DOHH2 (cell line): Measurements from ENCODE around the gene C2CD2L.
"Not testable (repeated sequence)": the region's sequence is repeated elsewhere in the genome, so short reads cannot be mapped to it uniquely, and the experiment has no call there.

Source experiments
- H3F3A ChIP-seq: fragments of 200-600 bp; sonication (generic), shearing (Covaris generic); 2 replicates; pipeline ENCODE4 v1.6.0; 2016; ENCODE audit warnings: antibody characterized with exemption, mild to moderate bottlenecking; ENCODE audit not compliant: control insufficient read depth, insufficient read depth
- H3K27ac ChIP-seq: fragments of 200-600 bp; sonication (generic); 2 replicates; pipeline ENCODE4 v1.5.1; 2014; ENCODE audit warnings: low read depth, mild to moderate bottlenecking, low read length, moderate library complexity
- H3K27me3 ChIP-seq: fragments of 200-600 bp; sonication (generic); 2 replicates; pipeline ENCODE4 v1.6.1; 2014; ENCODE audit warnings: mild to moderate bottlenecking, low read length, mixed read lengths; ENCODE audit not compliant: control insufficient read depth
- H3K36me3 ChIP-seq: fragments of 200-600 bp; sonication (generic); 2 replicates; pipeline ENCODE4 v1.6.1; 2014; ENCODE audit warnings: mild to moderate bottlenecking, low read length, moderate library complexity, mixed read lengths; ENCODE audit not compliant: control insufficient read depth
- H3K4me1 ChIP-seq: fragments of 200-600 bp; sonication (generic); 2 replicates; pipeline ENCODE4 v1.6.1; 2014; ENCODE audit warnings: mild to moderate bottlenecking, low read length, mixed read lengths; ENCODE audit not compliant: control insufficient read depth
- H3K4me2 ChIP-seq: fragments of 200-600 bp; sonication (generic); 2 replicates; pipeline ENCODE4 v1.6.0; 2014; ENCODE audit warnings: mild to moderate bottlenecking, low read length, moderate library complexity
- H3K4me3 ChIP-seq: fragments of 200-600 bp; sonication (generic); 2 replicates; pipeline ENCODE4 v1.5.1; 2014; ENCODE audit warnings: mild to moderate bottlenecking, low read length, mixed read lengths
- H3K79me2 ChIP-seq: fragments of 200-600 bp; sonication (generic); 2 replicates; pipeline ENCODE4 v1.6.1; 2014; ENCODE audit warnings: mild to moderate bottlenecking, low read length, mixed read lengths; ENCODE audit not compliant: control insufficient read depth
- H3K9me2 ChIP-seq: fragments of 200-600 bp; sonication (generic); replicated peaks from 2 replicates; pipeline ENCODE4 v1.6.1; 2014; ENCODE audit warnings: mild to moderate bottlenecking, low read length, mixed read lengths; ENCODE audit not compliant: control insufficient read depth
- H3K9me3 ChIP-seq: fragments of 200-600 bp; sonication (generic); 2 replicates; pipeline ENCODE4 v1.6.1; 2014; ENCODE audit warnings: antibody characterized with exemption, low read length, mixed read lengths; ENCODE audit not compliant: control insufficient read depth, insufficient read depth
- H4K20me1 ChIP-seq: fragments of 200-600 bp; sonication (generic); 2 replicates; pipeline ENCODE4 v1.6.0; 2014; ENCODE audit warnings: low read depth, mild to moderate bottlenecking, antibody characterized with exemption, low read length, moderate library complexity; ENCODE audit not compliant: control insufficient read depth, insufficient read depth
- EZH2phosphoT487 ChIP-seq: fragments of 200-600 bp; sonication (generic); IDR thresholded peaks from 2 replicates; pipeline ENCODE4 v1.6.1; 2017; ENCODE audit warnings: borderline replicate concordance, mild to moderate bottlenecking, antibody characterized with exemption, low read length, moderate library complexity, mixed read lengths
- TF ChIP-seq, protein P1 (sequence below): fragments of 200-600 bp; sonication (generic); IDR thresholded peaks from one replicate; pipeline ENCODE4 v1.5.1; 2014; ENCODE audit warnings: antibody characterized with exemption, mild to moderate bottlenecking, low read depth, low read length; ENCODE audit not compliant: poor library complexity, severe bottlenecking

Gene C2CD2L

DNA sequence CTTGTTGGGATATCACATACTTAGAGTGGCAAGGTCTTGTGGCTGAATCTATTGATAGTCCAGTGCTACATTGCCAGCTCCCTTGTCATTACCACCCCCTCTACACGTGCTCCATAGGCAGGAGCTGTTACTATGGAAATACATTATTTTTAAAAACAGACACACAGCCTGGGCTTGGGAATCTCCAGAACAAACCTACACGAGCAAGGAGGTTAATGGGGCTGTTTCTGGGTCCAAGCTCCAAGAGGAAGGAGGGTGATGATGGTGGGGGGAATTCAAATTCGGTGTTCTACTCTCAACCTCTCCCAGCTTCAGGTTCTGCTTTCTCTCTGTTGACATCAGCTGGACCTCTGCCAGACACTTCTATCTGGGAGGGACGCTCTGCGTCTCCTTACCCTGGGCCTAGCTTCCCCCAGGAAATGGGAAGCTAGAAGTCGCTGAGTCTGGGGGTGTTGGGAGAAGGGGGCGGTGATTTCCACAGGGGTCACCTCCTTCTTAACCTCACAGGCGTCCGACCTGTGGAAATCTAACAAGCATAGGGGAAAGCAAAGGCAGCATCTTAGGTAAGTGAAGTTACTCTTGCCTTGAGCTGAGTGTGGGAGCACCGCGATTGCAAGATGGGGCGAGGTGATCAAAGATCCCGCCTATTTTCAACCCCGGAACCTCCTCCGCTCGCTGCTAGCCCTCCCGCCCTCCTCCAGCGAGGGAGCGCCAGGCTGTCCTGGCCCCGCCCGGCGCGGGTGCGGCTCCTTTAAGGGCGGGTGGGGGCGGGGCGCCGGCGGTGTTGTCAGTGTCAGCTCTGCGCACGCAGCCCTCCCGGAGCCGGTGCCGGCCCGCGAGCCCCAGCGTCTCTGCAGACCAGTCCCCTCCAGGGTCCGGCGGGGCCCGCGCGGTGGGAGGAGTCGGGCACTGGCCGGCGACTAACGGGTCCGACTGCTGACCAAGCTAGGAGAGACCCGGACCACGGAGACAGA lies at the start of gene C2CD2L:
TSS of gene C2CD2L (plus strand) at position 781 of the 974 bp plus-strand sequence. CDS start 398 bp downstream, outside the sequence.
- Histone ChIP-seq H3K4me3 (peak within 1 kb of the TSS; percentile 80), H3F3A (peaks cover 10% of the 10 kb centered on the region), H3K27me3 (no peaks in the 10 kb centered on the region), H3K9me2 (no peaks in the 10 kb centered on the region), H3K9me3 (no peaks in the 10 kb centered on the region), H3K4me2 (peak within 1 kb of the TSS; percentile 84), H3K36me3 (peaks cover 32% of the 10 kb centered on the region), H3K4me1 (peaks cover 50% of the 10 kb centered on the region), H4K20me1 (no peaks in the 10 kb centered on the region), H3K27ac (peak within 1 kb of the TSS; percentile 80), H3K79me2 (peaks cover 42% of the 10 kb centered on the region)
- TF ChIP-seq, protein P1, sequence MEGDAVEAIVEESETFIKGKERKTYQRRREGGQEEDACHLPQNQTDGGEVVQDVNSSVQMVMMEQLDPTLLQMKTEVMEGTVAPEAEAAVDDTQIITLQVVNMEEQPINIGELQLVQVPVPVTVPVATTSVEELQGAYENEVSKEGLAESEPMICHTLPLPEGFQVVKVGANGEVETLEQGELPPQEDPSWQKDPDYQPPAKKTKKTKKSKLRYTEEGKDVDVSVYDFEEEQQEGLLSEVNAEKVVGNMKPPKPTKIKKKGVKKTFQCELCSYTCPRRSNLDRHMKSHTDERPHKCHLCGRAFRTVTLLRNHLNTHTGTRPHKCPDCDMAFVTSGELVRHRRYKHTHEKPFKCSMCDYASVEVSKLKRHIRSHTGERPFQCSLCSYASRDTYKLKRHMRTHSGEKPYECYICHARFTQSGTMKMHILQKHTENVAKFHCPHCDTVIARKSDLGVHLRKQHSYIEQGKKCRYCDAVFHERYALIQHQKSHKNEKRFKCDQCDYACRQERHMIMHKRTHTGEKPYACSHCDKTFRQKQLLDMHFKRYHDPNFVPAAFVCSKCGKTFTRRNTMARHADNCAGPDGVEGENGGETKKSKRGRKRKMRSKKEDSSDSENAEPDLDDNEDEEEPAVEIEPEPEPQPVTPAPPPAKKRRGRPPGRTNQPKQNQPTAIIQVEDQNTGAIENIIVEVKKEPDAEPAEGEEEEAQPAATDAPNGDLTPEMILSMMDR = no peak
- TF ChIP-seq EZH2phosphoT487 = no peak

- H3K9me2 ChIP-seq, H4K20me1 ChIP-seq, H3K9me3 ChIP-seq, H3K4me3 ChIP-seq, H3K27me3 ChIP-seq, H3K4me2 ChIP-seq, H3K27ac ChIP-seq, H3F3A ChIP-seq: not testable (repeated sequence)
- H3K36me3 ChIP-seq = peaks cover 23% of the 10 kb centered on the region
- peaks cover 17% of the 10 kb centered on the region for H3K4me1 ChIP-seq
- peaks cover 37% of the 10 kb centered on the region for H3K79me2 ChIP-seq
Observed at GRCh38 chr11:119059128-119059527, 48.0 kb upstream of the C2CD2L start.

GRCh38 chr11:119061256-119061655 lies 45.9 kb upstream of the C2CD2L start:
- H3K27ac ChIP-seq = no peak overlapping the region
- peaks cover 9% of the 10 kb centered on the region; the same call in 1 of the 2 replicates for H3K36me3 ChIP-seq
- H4K20me1 ChIP-seq = 0 out of 2 replicates have a peak, but pooled peaks cover under 1% of the 10 kb centered on the region
- TF ChIP-seq, protein P1 = no peak
- TF ChIP-seq EZH2phosphoT487 = no peak
- H3F3A ChIP-seq = no peaks in the 10 kb centered on the region
- H3K4me1 ChIP-seq = peaks cover 16% of the 10 kb centered on the region
- no peaks in the 10 kb centered on the region for H3K9me3 ChIP-seq
- H3K79me2 ChIP-seq = peaks cover 25% of the 10 kb centered on the region
- H3K4me2 ChIP-seq = no peak overlapping the region
- no peaks in the 10 kb centered on the region for H3K27me3 ChIP-seq
- no peaks in the 10 kb centered on the region for H3K9me2 ChIP-seq
- H3K4me3 ChIP-seq = no peak overlapping the region

GRCh38 chr11:119062779-119063178 lies 44.4 kb upstream of the C2CD2L start:
- Histone ChIP-seq H3K4me1 (peaks cover 22% of the 10 kb centered on the region), H3K4me3 (no peak overlapping the region), H3F3A (peaks cover 7% of the 10 kb centered on the region; the same call in 1 of the 2 replicates), H3K79me2 (peaks cover 25% of the 10 kb centered on the region), H3K27me3 (no peaks in the 10 kb centered on the region), H3K36me3 (0 out of 2 replicates have a peak, but pooled peaks cover 2% of the 10 kb centered on the region), H3K27ac (no peak overlapping the region), H3K9me3 (no peaks in the 10 kb centered on the region), H3K4me2 (no peak overlapping the region), H3K9me2 (no peaks in the 10 kb centered on the region), H4K20me1 (no peaks in the 10 kb centered on the region)
- TF ChIP-seq EZH2phosphoT487 = no peak
- TF ChIP-seq, protein P1 = no peak
